SK-N-SH (cell line): Measurements from ENCODE around the gene TSPAN3. TPM values are rescaled to one million over a fixed set of nuclear protein-coding genes. Genes with fewer than 3 reads are reported as not detected.
A peak's percentile ranks its signal among the peaks of the same experiment; 100 is the strongest.

Source experiments
- CTCF ChIA-PET: fragments of 300-600, 350-600 bp; formaldehyde crosslinking; extraction: SDS; loops from one replicate; lab custom pipeline; 2021; lab: Yijun Ruan, JAX
- POLR2A ChIA-PET: fragments of 350-600 bp; sonication (Branson Sonifier 250); formaldehyde crosslinking; extraction: SDS; loops from one replicate; lab custom pipeline; 2020; ENCODE audit warnings: antibody characterized with exemption, inconsistent platforms; lab: Yijun Ruan, JAX
- DNase-seq: peaks from one replicate; pipeline ENCODE4 v3.0.0; 2012
- H2AFZ ChIP-seq: fragments of 200-600 bp; sonication (generic); 2 replicates; pipeline ENCODE4 v1.8.1; 2016; ENCODE audit warnings: antibody characterized with exemption, mild to moderate bottlenecking, low read depth
- H3F3A ChIP-seq: fragments of 200-600 bp; sonication (generic); replicated peaks from 2 replicates; pipeline ENCODE3; 2016; ENCODE audit warnings: antibody characterized with exemption, mild to moderate bottlenecking; ENCODE audit not compliant: insufficient read depth
- H3K27ac ChIP-seq, 2 experiments: fragments of 200-500 bp in 1 of 2; fragments of 200-600 bp in 1 of 2; sonication (Bioruptor generic) in 1 of 2; sonication (generic), shearing (Covaris generic) in 1 of 2; 2 replicates each; pipeline versions ENCODE4 v1.5.1 to v1.6.1; 2014 to 2016; ENCODE audit warnings: low read depth in 2 of 2, inconsistent platforms in 1 of 2, low read length in 1 of 2, mild to moderate bottlenecking in 1 of 2, mixed read lengths in 1 of 2
- H3K27me3 ChIP-seq: fragments of 200-600 bp; sonication (generic), shearing (Covaris generic); 2 replicates; pipeline ENCODE4 v1.6.1; 2016; ENCODE audit warnings: mixed run types; ENCODE audit not compliant: insufficient read depth
- H3K36me3 ChIP-seq, 2 experiments: fragments of 200-500 bp in 1 of 2; fragments of 200-600 bp in 1 of 2; sonication (Bioruptor generic) in 1 of 2; sonication (generic) in 1 of 2; replicated peaks in 1 of 2; 2 replicates each; pipeline versions ENCODE3 to v1.5.1; 2014 to 2016; ENCODE audit warnings: low read length in 1 of 2, mild to moderate bottlenecking in 1 of 2; ENCODE audit not compliant: insufficient read depth in 2 of 2, control insufficient read depth in 1 of 2
- H3K4me1 ChIP-seq, 2 experiments: fragments of 200-500 bp in 1 of 2; fragments of 200-600 bp in 1 of 2; sonication (Bioruptor generic) in 1 of 2; sonication (generic), shearing (Covaris generic) in 1 of 2; 2 replicates each; pipeline versions ENCODE4 v1.5.1 to v1.6.1; 2014 to 2016; ENCODE audit warnings: low read depth in 1 of 2, low read length in 1 of 2, mixed run types in 1 of 2; ENCODE audit not compliant: insufficient read depth in 2 of 2, control insufficient read depth in 1 of 2
- H3K4me2 ChIP-seq: fragments of 200-600 bp; sonication (generic), shearing (Covaris generic); 2 replicates; pipeline ENCODE4 v1.6.1; 2017; ENCODE audit warnings: mixed run types
- H3K4me3 ChIP-seq, 2 experiments: fragments of 200-500 bp in 1 of 2; fragments of 200-600 bp in 1 of 2; sonication (Bioruptor generic) in 1 of 2; sonication (generic), shearing (Covaris generic) in 1 of 2; 2 replicates each; pipeline versions ENCODE4 v1.5.1 to v1.8.1; 2014 to 2016; ENCODE audit warnings: low read depth in 2 of 2, inconsistent platforms in 1 of 2, low read length in 1 of 2, mild to moderate bottlenecking in 1 of 2, mixed read lengths in 1 of 2, moderate library complexity in 1 of 2
- H3K79me2 ChIP-seq: fragments of 200-600 bp; sonication (generic); 2 replicates; pipeline ENCODE4 v1.8.1; 2017; ENCODE audit warnings: mild to moderate bottlenecking; ENCODE audit not compliant: insufficient read depth
- H3K9ac ChIP-seq: fragments of 200-600 bp; sonication (generic); 2 replicates; pipeline ENCODE4 v1.6.1; 2017; ENCODE audit warnings: mixed run types
- H3K9me2 ChIP-seq: fragments of 200-600 bp; sonication (generic); 2 replicates; pipeline ENCODE4 v1.6.1; 2017; ENCODE audit warnings: mixed run types
- H3K9me3 ChIP-seq: fragments of 200-600 bp; sonication (generic); 2 replicates; pipeline ENCODE4 v1.6.1; 2017; ENCODE audit warnings: mixed run types, mild to moderate bottlenecking, moderate library complexity
- H4K20me1 ChIP-seq: fragments of 200-600 bp; sonication (generic); 2 replicates; pipeline ENCODE4 v1.6.1; 2017; ENCODE audit warnings: mild to moderate bottlenecking, mixed run types; ENCODE audit not compliant: insufficient read depth
- FOXJ3 ChIP-seq: sonication (generic); formaldehyde crosslinking; IDR thresholded peaks from 2 replicates; pipeline ENCODE4 v1.5.1; 2020; ENCODE audit warnings: mild to moderate bottlenecking, missing genetic modification reagents
- FOXM1 ChIP-seq: IDR thresholded peaks from 2 replicates; pipeline ENCODE4 v1.4.0; 2012; ENCODE audit warnings: low read depth, mild to moderate bottlenecking
- GABPA ChIP-seq: IDR thresholded peaks from 2 replicates; pipeline ENCODE4 v1.4.0; 2012; ENCODE audit warnings: low read depth, mild to moderate bottlenecking
- IRF3 ChIP-seq: fragments of 150-350 bp; IDR thresholded peaks from 2 replicates; pipeline ENCODE4 v1.6.1; 2016; ENCODE audit warnings: mild to moderate bottlenecking, low read depth, low read length
- MXI1 ChIP-seq: IDR thresholded peaks from 2 replicates; pipeline ENCODE4 v1.6.1; 2012; ENCODE audit warnings: mild to moderate bottlenecking, low read depth, low read length, improper control_type of control experiment
- RCOR1 ChIP-seq: fragments of 150-350 bp; IDR thresholded peaks from 2 replicates; pipeline ENCODE4 v1.6.1; 2017; ENCODE audit warnings: antibody characterized with exemption, low read length
- REST ChIP-seq: IDR thresholded peaks from 2 replicates; pipeline ENCODE4 v1.6.1; 2012; ENCODE audit warnings: mild to moderate bottlenecking, low read depth, low read length, moderate library complexity
- RFX5 ChIP-seq: IDR thresholded peaks from 2 replicates; pipeline ENCODE4 v1.6.1; 2012; ENCODE audit warnings: mild to moderate bottlenecking, improper control_type of control experiment, low read length
- RXRA ChIP-seq: IDR thresholded peaks from 2 replicates; pipeline ENCODE4 v1.4.0; 2012; ENCODE audit warnings: low read depth, mild to moderate bottlenecking, borderline replicate concordance
- SIN3A ChIP-seq: IDR thresholded peaks from 2 replicates; pipeline ENCODE4 v1.6.1; 2012; ENCODE audit warnings: low read depth, mild to moderate bottlenecking, low read length, moderate library complexity, borderline replicate concordance
- USF2 ChIP-seq: fragments of 150-350 bp; IDR thresholded peaks from 2 replicates; pipeline ENCODE4 v1.6.1; 2017; ENCODE audit warnings: antibody characterized with exemption, low read length, low read depth, borderline replicate concordance
- WGBS: methylation state at CpG from one replicate; pipeline ENCODE4 v1.1.6; 2017; ENCODE audit warnings: low lambda C conversion rate; 5-methylcytosine and 5-hydroxymethylcytosine counted together
- polyA plus RNA-seq, 3 experiments: library from polyadenylated mRNA; depleted of rRNA; stranded (reverse); fragments of >200 nt; gene quantifications; 2 replicates each; pipeline ENCODE4 v1.2.3, GENCODE V29; 2012

TSPAN3 gene
- polyA plus RNA-seq, 1 of the 3 experiments (the other 2 are of a cell fraction), result 409 TPM

GRCh38 chr15:77029166-77030047, 41.5 kb downstream of the TSPAN3 start (continued):
- TF ChIP-seq REST, result no peak
- no peak for TF ChIP-seq RCOR1
- no peak for TF ChIP-seq SIN3A
- TF ChIP-seq MXI1, result no peak
- no peak for TF ChIP-seq IRF3
- no peak for TF ChIP-seq FOXJ3 (CRISPR knock-in tag)
- TF ChIP-seq RXRA, result no peak

GRCh38 chr15:77028451-77029165, 42.3 kb downstream of the TSPAN3 start:
- Histone ChIP-seq H3K4me3 (no peak overlapping the region), H3K27ac (no peak overlapping the region), H3K4me1 (no peaks in the 10 kb centered on the region; a peak in 1 of 4 replicates), H4K20me1 (no peaks in the 10 kb centered on the region), H3K4me2 (no peak overlapping the region), H3K36me3 (no peaks in the 10 kb centered on the region), H3K79me2 (no peaks in the 10 kb centered on the region), H3F3A (no peaks in the 10 kb centered on the region), H2AFZ (no peak overlapping the region), H3K27me3 (no peaks in the 10 kb centered on the region), H3K9me3 (no peaks in the 10 kb centered on the region), H3K9ac (no peak overlapping the region), H3K9me2 (no peaks in the 10 kb centered on the region)
- ChIA-PET POLR2A (no interaction called here), CTCF (interaction anchor here (1.2 to 2.4 kb wide), 3 partner anchors 79 to 515 kb away, joined by 3 to 6 read pairs (median 3); no protein-coding TSS in a partner anchor)
- 95% methylated on average over 18 of the region's 22 CpGs for WGBS
- TF ChIP-seq FOXM1 (no peak), USF2 (no peak), MXI1 (no peak), RFX5 (no peak), GABPA (no peak)
- DNase-seq, result peak; percentile 20
